NCI-H2107 treated with DMSO at 0.1 percent for 48 hours (cell line): ENCODE results near the gene KHDRBS1.
"Not testable (repeated sequence)": the region's sequence is repeated elsewhere in the genome, so short reads cannot be mapped to it uniquely, and the experiment has no call there.

ENCODE experiments used
- DNase-seq: peaks from one replicate; lab custom pipeline; 2025; ENCODE audit not compliant: unreplicated experiment; lab: John Stamatoyannopoulos, UW

Gene KHDRBS1

GRCh38 chr1:32012709-32013385, 821 bp upstream of the KHDRBS1 start:
- DNase-seq, result no peak

GRCh38 chr1:32014199-32014947, 705 bp downstream of the KHDRBS1 start:
- peak; percentile 35 for DNase-seq

- no peak for DNase-seq
These were observed 1.2 kb downstream of the KHDRBS1 start for GRCh38 chr1:32014948-32015273.

GRCh38 chr1:32020339-32020738, 6.7 kb downstream of the KHDRBS1 start:
- no peak for DNase-seq

GRCh38 chr1:32021574-32022018, 7.9 kb downstream of the KHDRBS1 start:
- DNase-seq, result not testable (repeated sequence)

- DNase-seq, result no peak
These were observed 9.7 kb downstream of the KHDRBS1 start for GRCh38 chr1:32023351-32023750.

GRCh38 chr1:32025515-32025914, 11.8 kb downstream of the KHDRBS1 start:
- DNase-seq, result no peak

- DNase-seq, result no peak
These were observed 15.1 kb downstream of the KHDRBS1 start for GRCh38 chr1:32028746-32029145.

- no peak for DNase-seq
These were observed 18.1 kb downstream of the KHDRBS1 start for GRCh38 chr1:32031578-32032274.

GRCh38 chr1:32032275-32032615, 18.6 kb downstream of the KHDRBS1 start:
- DNase-seq, result no peak

GRCh38 chr1:32035119-32035518, 21.5 kb downstream of the KHDRBS1 start:
- DNase-seq, result no peak

GRCh38 chr1:32040711-32041110, 27.0 kb downstream of the KHDRBS1 start:
- no peak for DNase-seq

GRCh38 chr1:32042330-32042729, 28.7 kb downstream of the KHDRBS1 start:
- no peak for DNase-seq

GRCh38 chr1:32044234-32044633, 30.6 kb downstream of the KHDRBS1 start:
- no peak for DNase-seq

- DNase-seq, result no peak
These were observed 32.1 kb downstream of the KHDRBS1 start for GRCh38 chr1:32045772-32046171.

- DNase-seq, result no peak
These were observed 34.0 kb downstream of the KHDRBS1 start for GRCh38 chr1:32047701-32048100.

GRCh38 chr1:32048440-32048839, 34.8 kb downstream of the KHDRBS1 start:
- DNase-seq, result no peak

- DNase-seq, result no peak
These were observed 38.0 kb downstream of the KHDRBS1 start for GRCh38 chr1:32051706-32052105.

GRCh38 chr1:32052887-32053286, 39.2 kb downstream of the KHDRBS1 start:
- no peak for DNase-seq

- DNase-seq, result no peak
These were observed 41.7 kb downstream of the KHDRBS1 start for GRCh38 chr1:32055416-32055815.

- DNase-seq, result no peak
These were observed 42.9 kb downstream of the KHDRBS1 start for GRCh38 chr1:32056598-32056997.

GRCh38 chr1:32060914-32061313, 47.2 kb downstream of the KHDRBS1 start:
- no peak for DNase-seq
